GM21515 (cell line): ENCODE data around the gene IRF2BP1.
"Not testable (repeated sequence)": the region's sequence is repeated elsewhere in the genome, so short reads cannot be mapped to it uniquely, and the experiment has no call there.

Experiments used
- ATAC-seq: cut with Tn5 transposase; IDR thresholded peaks from one replicate; pipeline ENCODE4 v1.9.1; 2021; ENCODE audit not compliant: unreplicated experiment

IRF2BP1 gene

DNA sequence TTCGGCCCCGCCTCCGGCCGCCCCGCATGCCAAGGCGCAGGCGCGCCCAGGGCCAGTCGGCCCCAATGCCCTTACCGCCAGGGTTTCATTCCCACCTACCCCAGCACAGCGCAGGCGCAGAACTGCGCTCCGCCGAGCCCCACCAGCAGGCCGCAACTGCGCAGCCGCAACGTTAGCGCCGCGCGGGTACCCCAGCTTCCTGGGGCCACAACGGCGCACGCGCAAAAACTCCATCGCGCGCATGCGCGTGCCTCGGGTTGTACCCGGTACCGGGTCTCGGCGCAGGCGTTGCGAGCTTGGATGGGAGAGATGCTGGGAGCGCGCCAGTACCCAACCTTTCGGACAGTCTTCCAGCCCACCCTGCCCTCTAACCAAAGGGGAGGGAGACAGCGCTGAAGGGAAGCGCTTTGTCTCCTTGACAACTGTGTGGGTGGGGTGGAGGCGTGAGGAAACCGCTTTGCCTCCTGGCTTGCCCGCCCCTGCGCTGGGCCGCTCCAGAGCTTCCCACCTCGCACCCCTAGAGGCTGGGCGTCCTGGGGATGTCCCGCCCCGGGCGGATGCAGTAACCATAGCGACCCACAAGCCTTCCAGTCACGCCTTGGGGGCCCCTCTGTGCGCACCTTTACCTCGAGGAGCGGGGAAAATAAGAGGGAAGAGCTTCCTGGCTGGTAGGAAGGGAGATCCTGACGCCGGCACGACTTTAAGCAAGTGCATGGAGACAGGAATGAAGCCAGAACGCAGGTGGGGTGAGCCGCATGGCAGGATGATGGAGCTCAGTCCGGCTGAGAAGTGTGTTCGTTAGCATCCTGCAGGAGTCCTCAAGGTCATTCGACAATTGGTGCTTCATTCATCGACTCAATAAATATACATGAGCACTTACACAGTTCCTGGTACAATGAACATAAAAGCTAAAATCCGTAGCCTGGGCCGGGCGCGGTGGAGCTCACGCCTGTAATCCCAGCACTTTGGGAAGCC, 17.0 kb upstream of the IRF2BP1 start:
- peak; percentile 83 for ATAC-seq

GRCh38 chr19:45901912-45902650, 16.1 kb upstream of the IRF2BP1 start, which contains the start of gene MYPOP:
TSS of gene MYPOP (minus strand) at chr19:45902613. CDS start at chr19:45901773, 840 bp downstream.
- no peak for ATAC-seq

DNA sequence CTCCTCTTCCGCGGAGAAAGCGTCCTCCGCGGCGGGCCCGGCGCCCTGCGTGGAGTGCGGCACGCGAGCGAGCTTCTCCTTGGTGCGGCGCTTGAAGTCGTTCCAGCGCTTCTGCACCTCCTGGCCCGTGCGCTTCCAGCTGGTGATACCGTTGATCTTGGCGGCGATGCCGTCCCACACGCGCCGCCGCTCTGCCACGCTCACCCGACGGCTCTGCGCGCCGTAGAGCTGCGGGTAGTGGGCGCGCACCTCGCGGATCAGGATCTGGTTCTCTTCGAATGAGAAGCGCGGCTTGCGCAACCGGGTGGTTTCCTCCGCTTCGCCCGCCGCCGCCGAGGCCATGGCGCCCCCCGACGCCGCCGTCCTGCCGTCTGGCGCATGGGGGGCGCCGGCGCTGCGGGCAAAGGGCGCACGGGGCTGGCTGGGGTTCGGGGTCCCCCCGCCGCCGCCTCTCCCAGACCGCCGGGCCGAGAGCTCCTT, 15.5 kb upstream of the IRF2BP1 start:
- no peak for ATAC-seq

DNA sequence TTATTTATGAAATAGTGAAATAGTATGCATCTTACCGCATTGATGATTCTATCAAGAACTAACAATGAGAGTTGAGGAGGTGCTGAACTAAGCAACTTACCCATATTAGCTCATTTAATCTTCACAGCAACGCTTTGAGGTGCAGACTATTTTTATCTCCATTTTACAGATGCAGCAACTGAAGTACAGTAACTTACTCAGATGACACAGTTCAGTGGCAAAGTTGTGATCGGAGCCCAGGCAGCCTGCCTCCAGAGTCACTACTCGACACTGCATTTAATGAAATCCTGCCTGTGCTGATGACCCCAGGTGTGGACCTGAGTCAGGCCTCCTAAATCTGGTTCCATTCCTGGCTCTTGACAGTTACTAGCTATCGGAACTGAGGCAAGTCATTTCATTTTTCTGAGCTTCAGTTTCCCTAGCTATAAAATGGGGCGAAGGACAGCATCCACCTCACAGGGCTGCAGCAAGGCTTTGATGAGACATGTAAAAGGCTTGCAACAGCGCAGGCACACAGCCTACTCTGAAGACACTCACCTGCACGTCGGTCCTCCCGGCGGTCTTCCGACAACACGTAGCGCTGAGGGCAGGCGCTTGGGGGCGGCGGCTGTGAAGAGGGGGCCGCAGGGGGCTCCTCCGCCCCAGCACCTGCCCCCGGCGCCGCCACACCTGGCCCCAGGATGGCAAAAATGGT, 14.9 kb upstream of the IRF2BP1 start:
- no peak for ATAC-seq

- ATAC-seq, result no peak
These were observed 14.1 kb upstream of the IRF2BP1 start for GRCh38 chr19:45899919-45900589.

DNA sequence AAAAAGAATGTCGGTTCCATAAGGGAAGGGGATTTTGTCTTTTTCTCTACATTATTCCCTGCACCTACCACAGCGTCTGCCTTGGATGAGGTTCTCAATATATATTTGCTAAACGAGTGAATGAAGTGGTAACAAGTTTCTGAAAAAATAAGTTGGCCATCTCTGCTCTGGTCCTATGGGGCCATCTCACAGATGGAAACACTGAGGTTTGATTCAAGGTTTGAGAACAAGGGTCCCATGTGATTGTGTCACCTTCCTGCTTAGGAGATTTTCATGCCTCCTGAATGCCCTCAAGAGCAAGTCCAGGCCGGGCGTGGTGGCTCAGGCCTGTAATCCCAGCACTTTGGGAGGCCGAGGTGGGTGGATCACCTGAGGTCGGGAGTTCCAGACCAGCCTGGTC, 13.3 kb upstream of the IRF2BP1 start:
- ATAC-seq, result no peak

- no peak for ATAC-seq
These were observed 11.4 kb upstream of the IRF2BP1 start for GRCh38 chr19:45897261-45897812.

GRCh38 chr19:45895983-45896599, 10.2 kb upstream of the IRF2BP1 start:
- not testable (repeated sequence) for ATAC-seq

DNA sequence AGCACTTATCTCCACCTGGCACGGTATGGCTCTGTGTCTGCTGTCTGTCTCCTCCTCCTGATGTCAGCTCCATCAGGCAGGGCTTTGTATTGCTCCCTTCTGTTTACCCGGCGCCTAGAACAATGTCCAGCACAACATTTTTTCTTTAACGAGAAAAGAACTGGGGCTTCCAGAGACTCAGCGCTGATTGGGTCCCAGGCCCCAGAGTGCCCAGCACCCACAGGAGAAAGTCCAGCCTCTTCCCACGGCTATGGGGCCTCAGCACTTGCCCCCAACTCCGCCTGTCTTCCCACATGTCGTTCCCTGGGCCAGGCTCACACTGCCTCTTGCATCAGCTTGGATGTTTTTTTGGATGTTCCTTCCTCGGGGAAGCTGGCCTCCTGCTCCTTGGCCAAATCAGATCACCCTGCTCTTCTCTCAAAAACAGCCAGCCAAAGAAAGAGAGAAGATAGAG, 9.6 kb upstream of the IRF2BP1 start:
- no peak for ATAC-seq

GRCh38 chr19:45890877-45891276, 4.9 kb upstream of the IRF2BP1 start:
- no peak for ATAC-seq

DNA sequence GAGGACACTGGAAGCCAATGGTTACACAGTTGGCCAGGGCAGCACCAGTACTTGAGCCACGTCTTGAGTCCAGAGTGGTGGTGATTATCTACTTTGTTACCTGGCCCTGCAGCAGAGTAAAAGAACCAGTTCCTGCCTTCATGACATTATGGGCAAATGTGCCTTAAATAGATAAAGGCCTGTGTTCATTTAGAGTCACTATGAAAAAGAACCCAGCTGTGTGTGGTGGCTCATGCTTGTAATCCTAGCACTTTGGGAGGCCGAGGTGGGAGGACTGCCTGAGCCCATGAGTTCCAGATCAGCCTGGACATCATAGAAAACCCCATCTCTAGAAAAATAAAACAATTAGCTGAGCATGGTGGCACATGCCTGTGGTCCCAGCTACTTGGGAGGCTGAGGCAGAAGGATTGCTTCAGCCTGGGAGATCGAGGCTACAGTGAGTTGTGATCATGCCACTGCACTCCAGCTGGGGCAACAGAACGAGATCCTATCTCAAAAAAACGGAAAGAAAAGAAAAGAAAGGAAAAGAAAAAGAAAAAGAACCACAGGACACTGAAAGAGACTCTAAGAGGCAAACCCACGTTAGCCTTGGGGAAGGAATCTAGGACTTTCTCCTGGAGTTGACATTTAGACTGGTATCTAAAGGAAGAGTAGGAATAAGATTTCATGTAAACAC, 3.4 kb upstream of the IRF2BP1 start:
- ATAC-seq, result no peak

DNA sequence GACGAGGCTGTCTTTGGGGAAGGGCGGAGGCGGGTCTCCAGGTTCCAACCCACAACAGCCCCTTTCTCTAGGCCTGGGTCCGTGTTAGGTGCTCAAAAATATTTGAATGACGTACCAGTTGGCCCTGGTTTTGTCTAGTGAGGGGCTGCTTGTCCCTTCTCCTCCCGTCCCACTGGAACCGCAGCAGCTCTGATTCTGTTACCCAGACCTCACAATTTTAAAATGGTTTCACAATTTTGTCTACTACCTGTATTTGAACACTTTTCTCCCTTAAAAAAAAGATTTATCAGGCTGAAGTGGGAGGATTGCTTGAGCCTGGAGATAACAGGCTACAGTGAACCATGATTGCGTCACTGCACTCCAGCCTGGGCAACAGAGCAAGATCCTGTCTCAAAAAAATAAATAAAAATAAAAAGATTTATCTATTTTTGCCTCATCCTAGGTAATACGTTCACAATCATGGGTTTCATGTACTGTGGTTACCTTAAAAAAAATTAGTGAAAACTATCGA, 1.3 kb upstream of the IRF2BP1 start:
- ATAC-seq, result no peak

- peak; percentile 42 for ATAC-seq
These were observed 672 bp upstream of the IRF2BP1 start for GRCh38 chr19:45886427-45887199.

- no peak for ATAC-seq
These were observed 1.0 kb downstream of the IRF2BP1 start for GRCh38 chr19:45884682-45885555.

GRCh38 chr19:45883881-45884681, 1.9 kb downstream of the IRF2BP1 start:
- ATAC-seq, result no peak

DNA sequence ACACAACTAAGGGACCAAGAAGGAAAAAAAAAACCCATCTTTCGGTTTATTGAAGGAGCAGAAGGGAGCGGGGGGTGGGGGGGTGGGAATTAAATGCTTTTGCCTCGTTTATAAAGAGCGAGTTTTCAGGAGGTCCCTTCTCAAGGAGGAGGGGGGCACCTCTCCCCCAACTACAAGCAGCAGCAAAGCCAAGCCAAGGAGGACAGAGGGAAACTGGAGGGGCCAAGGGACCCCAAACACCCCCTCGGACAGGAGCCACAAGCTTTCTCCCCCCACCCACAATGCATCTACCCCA, 2.4 kb downstream of the IRF2BP1 start:
- ATAC-seq, result no peak
